ENCODE results near the gene TRMT11.

TRMT11 gene

DNA sequence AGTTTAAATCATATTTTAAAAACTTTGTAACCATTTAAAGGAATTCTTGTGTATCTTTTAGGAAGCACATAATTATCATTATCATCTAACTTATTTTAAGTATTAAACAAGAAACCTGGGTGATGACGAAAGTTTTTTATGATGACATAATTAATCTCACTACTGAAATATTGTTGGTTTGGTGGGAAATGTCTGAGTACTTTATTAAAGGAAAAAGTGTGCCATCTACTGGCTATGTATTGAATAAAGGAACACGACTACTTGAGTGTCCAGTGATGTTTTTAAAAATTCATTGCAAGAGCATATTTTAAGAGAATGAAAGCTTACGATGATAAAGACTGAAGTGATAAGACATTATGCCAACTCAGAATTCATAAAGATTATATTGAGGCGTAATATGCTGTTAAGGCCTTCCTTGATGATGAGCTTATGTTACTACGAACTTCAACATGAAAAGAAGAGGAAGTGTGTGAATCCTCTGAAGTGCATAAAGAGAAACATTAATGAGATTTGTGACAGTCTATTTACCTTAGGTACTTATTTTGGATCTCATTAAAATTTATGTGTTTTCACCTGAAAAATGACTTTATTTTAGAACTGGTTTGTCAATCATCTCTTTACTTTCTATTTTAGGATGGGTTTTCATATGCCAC, 12.0 kb upstream of the TRMT11 start:
- no peak overlapping the region for H3K4me3 ChIP-seq (ENCODE audit: low read depth, low read length)
- no peak overlapping the region for H2AFZ ChIP-seq (ENCODE audit: low read length, unreplicated experiment)
- 0 out of 2 replicates have a peak, but pooled peaks cover 2% of the 10 kb centered on the region for H3K36me3 ChIP-seq (ENCODE audit: insufficient read depth, low read length)
- H3K27me3 ChIP-seq (ENCODE audit: insufficient read depth, low read length): no peaks in the 10 kb centered on the region
- no peak overlapping the region for H3K27ac ChIP-seq (ENCODE audit: low read depth, low read length)
- H3K79me2 ChIP-seq (ENCODE audit: control insufficient read depth, insufficient read depth, low read length, unreplicated experiment): no peaks in the 10 kb centered on the region
- no peaks in the 10 kb centered on the region for H3K4me1 ChIP-seq (ENCODE audit: control insufficient read depth, insufficient read depth, low read length, unreplicated experiment)

DNA sequence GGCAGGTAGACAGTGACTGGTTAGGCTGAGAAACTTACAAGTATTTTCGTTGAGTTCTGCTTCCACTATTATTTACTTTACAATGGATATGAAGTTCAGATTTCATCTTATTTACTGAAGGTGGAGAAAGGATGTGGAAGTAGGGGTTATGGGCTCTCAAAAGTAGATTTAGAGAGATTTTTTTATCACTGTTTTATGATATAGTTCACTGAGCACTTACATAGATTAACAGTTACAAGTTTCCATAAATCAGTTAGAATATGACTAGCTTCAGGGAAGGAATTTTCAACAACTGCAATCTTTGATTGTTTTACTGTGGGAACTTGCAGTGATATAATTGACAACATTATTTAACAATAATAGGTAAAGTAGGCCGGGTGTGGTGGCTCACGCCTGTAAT, 7.2 kb upstream of the TRMT11 start:
- Histone ChIP-seq H3K4me3 (ENCODE audit: low read depth, low read length) (no peak overlapping the region), H3K36me3 (ENCODE audit: insufficient read depth, low read length) (0 out of 2 replicates have a peak, but pooled peaks cover 2% of the 10 kb centered on the region), H2AFZ (ENCODE audit: low read length, unreplicated experiment) (no peak overlapping the region), H3K27ac (ENCODE audit: low read depth, low read length) (no peak overlapping the region), H3K4me1 (ENCODE audit: control insufficient read depth, insufficient read depth, low read length, unreplicated experiment) (peaks cover 22% of the 10 kb centered on the region), H3K27me3 (ENCODE audit: insufficient read depth, low read length) (no peaks in the 10 kb centered on the region), H3K79me2 (ENCODE audit: control insufficient read depth, insufficient read depth, low read length, unreplicated experiment) (no peaks in the 10 kb centered on the region)

DNA sequence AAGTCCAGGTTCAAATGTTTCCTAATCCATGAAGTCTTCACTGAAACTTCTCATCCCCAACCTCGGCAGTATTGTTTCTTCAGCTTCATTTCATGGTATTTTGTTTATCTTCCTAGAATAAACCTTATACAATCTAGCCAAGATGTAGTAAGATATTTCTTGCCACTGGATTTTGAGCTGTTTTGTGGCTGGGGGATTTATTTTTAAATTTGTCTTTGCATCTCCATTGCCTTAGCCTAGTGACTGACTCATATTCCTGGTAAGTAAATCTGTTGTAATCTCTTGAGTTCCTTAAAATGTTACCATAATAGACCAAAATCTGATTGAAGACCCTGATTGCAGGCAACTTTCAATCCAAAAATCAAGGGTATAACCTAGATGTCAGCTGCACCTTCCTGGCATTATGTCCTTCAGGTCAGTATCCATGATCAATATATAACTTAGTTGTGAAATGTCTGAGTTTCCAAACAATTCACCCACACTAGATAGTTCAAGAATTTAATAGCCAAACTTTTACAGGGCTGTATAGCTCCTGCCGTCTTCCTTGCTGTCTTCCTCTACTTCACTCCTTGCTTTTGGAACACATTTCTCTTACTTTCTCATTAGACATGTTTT, 4.7 kb upstream of the TRMT11 start:
- no peak overlapping the region for H3K27ac ChIP-seq (ENCODE audit: low read depth, low read length)
- H3K79me2 ChIP-seq (ENCODE audit: control insufficient read depth, insufficient read depth, low read length, unreplicated experiment): peaks cover 8% of the 10 kb centered on the region
- no peak overlapping the region for H2AFZ ChIP-seq (ENCODE audit: low read length, unreplicated experiment)
- H3K27me3 ChIP-seq (ENCODE audit: insufficient read depth, low read length): no peaks in the 10 kb centered on the region
- peaks cover 32% of the 10 kb centered on the region for H3K4me1 ChIP-seq (ENCODE audit: control insufficient read depth, insufficient read depth, low read length, unreplicated experiment)
- H3K36me3 ChIP-seq (ENCODE audit: insufficient read depth, low read length): no peaks in the 10 kb centered on the region
- no peak overlapping the region for H3K4me3 ChIP-seq (ENCODE audit: low read depth, low read length)

DNA sequence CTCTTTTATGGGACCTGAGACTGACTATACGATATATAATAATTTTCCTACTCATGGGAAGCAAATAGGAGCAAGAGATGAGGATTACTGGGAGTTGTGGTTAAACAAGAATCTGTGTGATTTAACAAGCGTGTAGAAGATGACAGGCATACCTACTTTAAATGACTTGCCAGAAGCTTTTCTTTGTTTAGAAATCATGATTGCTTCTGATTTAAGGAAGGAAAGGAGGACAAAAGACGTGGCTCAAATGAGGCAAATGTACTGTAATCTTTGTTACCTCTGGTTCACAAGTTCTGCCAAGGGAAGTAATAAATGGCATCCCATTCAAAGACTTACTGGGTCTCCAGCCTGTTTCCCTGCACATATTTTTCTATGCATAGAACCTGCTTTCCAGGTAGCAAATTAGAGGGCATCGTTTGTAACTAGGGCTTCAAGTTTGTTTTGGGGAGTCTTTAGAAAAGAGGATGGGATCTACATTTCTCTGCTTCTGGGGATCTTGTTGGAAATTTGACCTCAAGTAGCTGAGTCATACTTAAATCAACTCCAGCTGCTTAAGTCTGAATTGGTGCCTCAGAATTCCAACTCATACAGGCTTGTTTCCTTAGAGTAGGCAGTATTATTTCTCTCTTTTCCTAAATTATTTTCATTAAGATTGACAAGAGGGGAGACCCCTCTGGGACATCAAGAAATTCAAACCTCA, 2.9 kb upstream of the TRMT11 start:
- no peak overlapping the region for H3K4me3 ChIP-seq (ENCODE audit: low read depth, low read length)
- H3K27me3 ChIP-seq (ENCODE audit: insufficient read depth, low read length): no peaks in the 10 kb centered on the region
- H3K4me1 ChIP-seq (ENCODE audit: control insufficient read depth, insufficient read depth, low read length, unreplicated experiment): peaks cover 32% of the 10 kb centered on the region
- peak overlapping the region; percentile 50 for H3K27ac ChIP-seq (ENCODE audit: low read depth, low read length)
- H3K79me2 ChIP-seq (ENCODE audit: control insufficient read depth, insufficient read depth, low read length, unreplicated experiment): peaks cover 24% of the 10 kb centered on the region
- H3K36me3 ChIP-seq (ENCODE audit: insufficient read depth, low read length): no peaks in the 10 kb centered on the region
- H2AFZ ChIP-seq (ENCODE audit: low read length, unreplicated experiment): peak overlapping the region; percentile 59

DNA sequence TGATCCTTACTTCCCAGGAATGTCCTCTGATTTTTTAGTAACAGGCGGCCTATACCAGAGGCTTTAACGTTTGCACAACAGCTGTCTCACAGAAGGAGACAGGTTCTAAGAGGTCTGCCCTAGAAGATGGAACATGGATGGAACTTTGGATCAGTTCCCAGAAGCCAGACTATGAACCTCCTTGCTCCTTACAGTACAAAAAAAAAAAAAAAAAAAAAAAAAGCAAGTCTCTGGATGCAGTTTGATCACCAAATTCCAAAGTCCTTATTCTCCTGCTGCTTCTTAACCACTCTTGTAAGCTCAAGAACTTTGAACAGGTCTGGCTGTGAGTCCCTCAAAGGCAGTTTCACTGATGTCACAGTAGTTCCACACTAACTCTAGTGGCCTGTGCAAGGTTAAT, 2.0 kb upstream of the TRMT11 start:
- H3K27me3 ChIP-seq (ENCODE audit: insufficient read depth, low read length): no peaks in the 10 kb centered on the region
- H3K4me3 ChIP-seq (ENCODE audit: low read depth, low read length): no peak overlapping the region
- H3K36me3 ChIP-seq (ENCODE audit: insufficient read depth, low read length): no peaks in the 10 kb centered on the region
- peaks cover 34% of the 10 kb centered on the region for H3K4me1 ChIP-seq (ENCODE audit: control insufficient read depth, insufficient read depth, low read length, unreplicated experiment)
- H2AFZ ChIP-seq (ENCODE audit: low read length, unreplicated experiment): no peak overlapping the region
- peaks cover 29% of the 10 kb centered on the region for H3K79me2 ChIP-seq (ENCODE audit: control insufficient read depth, insufficient read depth, low read length, unreplicated experiment)
- H3K27ac ChIP-seq (ENCODE audit: low read depth, low read length): 0 out of 2 replicates have a peak overlapping the region, but pooled peaks have one; percentile 50

DNA sequence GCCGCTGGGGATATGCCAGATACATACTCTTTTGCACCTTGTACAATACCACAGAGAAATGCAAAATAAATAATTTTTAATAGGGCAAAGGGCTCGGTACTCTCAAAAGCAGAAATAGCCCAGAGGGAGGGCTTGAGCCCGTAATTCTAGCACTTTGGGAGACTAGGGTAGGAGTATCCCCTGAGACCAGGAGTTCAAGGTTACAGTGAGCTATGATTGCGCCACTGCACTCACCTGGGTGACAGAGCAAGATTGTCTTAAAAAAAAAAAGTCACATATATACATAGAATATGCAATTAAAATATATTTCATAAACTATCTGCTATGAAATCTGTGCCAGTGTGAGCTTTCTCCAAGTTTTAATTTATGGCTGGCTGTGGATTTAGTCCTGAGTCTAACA, 818 bp upstream of the TRMT11 start:
- Histone ChIP-seq H3K27ac (ENCODE audit: low read depth, low read length) (no peak overlapping the region), H3K36me3 (ENCODE audit: insufficient read depth, low read length) (no peaks in the 10 kb centered on the region), H2AFZ (ENCODE audit: low read length, unreplicated experiment) (peak overlapping the region; percentile 96), H3K4me3 (ENCODE audit: low read depth, low read length) (peak overlapping the region; percentile 91), H3K4me1 (ENCODE audit: control insufficient read depth, insufficient read depth, low read length, unreplicated experiment) (peaks cover 34% of the 10 kb centered on the region), H3K79me2 (ENCODE audit: control insufficient read depth, insufficient read depth, low read length, unreplicated experiment) (peaks cover 41% of the 10 kb centered on the region), H3K27me3 (ENCODE audit: insufficient read depth, low read length) (no peaks in the 10 kb centered on the region)

DNA sequence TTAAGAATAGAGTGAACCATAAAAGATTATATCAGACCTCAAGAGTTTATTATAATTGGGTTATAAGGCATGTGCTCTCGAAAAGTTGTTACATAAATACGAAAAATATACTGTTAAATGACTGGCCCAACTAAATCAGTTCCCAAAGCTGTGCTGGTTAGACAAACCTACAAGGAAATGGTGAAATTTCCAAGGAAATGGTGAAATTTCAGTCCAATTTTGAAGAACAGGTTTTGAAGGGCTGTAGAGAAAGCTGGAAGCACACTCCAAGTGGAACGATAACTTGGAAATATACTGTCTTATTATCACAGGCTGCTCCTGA, 400 bp upstream of the TRMT11 start:
- peaks cover 30% of the 10 kb centered on the region for H3K4me1 ChIP-seq (ENCODE audit: control insufficient read depth, insufficient read depth, low read length, unreplicated experiment)
- H2AFZ ChIP-seq (ENCODE audit: low read length, unreplicated experiment): peak overlapping the region; percentile 96
- H3K4me3 ChIP-seq (ENCODE audit: low read depth, low read length): peak overlapping the region; percentile 91
- no peaks in the 10 kb centered on the region for H3K36me3 ChIP-seq (ENCODE audit: insufficient read depth, low read length)
- H3K27me3 ChIP-seq (ENCODE audit: insufficient read depth, low read length): no peaks in the 10 kb centered on the region
- peaks cover 44% of the 10 kb centered on the region for H3K79me2 ChIP-seq (ENCODE audit: control insufficient read depth, insufficient read depth, low read length, unreplicated experiment)
- H3K27ac ChIP-seq (ENCODE audit: low read depth, low read length): peak overlapping the region; percentile 25; the same call in 1 of the 2 replicates

DNA sequence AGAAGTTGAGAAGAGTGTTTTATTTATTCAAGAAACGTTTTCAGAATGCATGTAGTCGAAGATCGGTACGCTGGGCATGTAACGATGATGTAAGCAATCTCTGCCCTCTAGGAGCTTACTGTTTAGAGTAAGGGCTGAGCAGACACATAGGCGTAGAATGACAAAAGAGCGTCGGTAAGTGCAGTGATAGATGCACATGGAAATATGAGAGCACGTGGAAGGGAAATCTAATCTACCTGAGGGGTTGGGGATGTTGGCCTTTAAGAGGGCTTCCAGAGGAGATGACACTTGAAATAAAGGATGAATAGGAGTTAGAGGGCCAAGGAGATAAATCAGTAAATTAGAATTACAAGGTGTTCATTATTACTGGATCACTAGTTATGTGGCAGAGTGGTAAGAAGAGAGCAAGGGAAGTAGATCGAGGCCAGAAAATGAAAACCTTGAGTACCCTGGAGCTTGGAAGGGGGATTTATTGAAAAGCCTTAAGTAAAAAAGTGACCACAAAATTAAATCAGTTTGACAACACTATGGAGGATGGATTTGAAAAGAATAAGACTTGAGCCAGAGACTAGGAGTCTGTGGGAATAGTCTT, 782 bp downstream of the TRMT11 start:
- H3K4me3 ChIP-seq (ENCODE audit: low read depth, low read length): peak overlapping the region; percentile 91
- H3K36me3 ChIP-seq (ENCODE audit: insufficient read depth, low read length): no peaks in the 10 kb centered on the region
- H3K4me1 ChIP-seq (ENCODE audit: control insufficient read depth, insufficient read depth, low read length, unreplicated experiment): peaks cover 30% of the 10 kb centered on the region
- H3K79me2 ChIP-seq (ENCODE audit: control insufficient read depth, insufficient read depth, low read length, unreplicated experiment): peaks cover 44% of the 10 kb centered on the region
- peak overlapping the region; percentile 96 for H2AFZ ChIP-seq (ENCODE audit: low read length, unreplicated experiment)
- H3K27me3 ChIP-seq (ENCODE audit: insufficient read depth, low read length): no peaks in the 10 kb centered on the region
- peak overlapping the region; percentile 11; the same call in 1 of the 2 replicates for H3K27ac ChIP-seq (ENCODE audit: low read depth, low read length)

DNA sequence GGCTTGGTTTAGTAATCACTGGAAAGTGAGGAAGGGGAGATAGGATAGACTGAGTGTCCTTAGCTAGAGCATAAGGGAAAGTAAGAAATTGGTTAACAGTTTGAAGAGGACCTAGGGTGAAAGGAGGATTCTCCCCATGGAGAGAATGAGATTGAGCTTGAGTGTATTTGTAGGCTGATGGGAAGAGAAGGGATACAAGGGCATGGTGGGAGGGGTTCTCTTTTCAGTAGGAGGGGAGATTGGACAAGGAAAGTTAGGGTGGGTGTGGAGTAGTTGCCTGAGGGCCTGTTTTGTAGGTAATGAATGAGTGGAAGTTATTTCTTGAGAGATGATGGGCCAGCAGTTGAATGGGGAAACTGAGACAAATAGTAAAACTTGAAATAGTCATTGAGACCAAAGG, 1.9 kb downstream of the TRMT11 start:
- H3K79me2 ChIP-seq (ENCODE audit: control insufficient read depth, insufficient read depth, low read length, unreplicated experiment): peaks cover 44% of the 10 kb centered on the region
- no peak overlapping the region; the same call in 1 of the 2 replicates for H3K4me3 ChIP-seq (ENCODE audit: low read depth, low read length)
- peaks cover 26% of the 10 kb centered on the region for H3K4me1 ChIP-seq (ENCODE audit: control insufficient read depth, insufficient read depth, low read length, unreplicated experiment)

DNA sequence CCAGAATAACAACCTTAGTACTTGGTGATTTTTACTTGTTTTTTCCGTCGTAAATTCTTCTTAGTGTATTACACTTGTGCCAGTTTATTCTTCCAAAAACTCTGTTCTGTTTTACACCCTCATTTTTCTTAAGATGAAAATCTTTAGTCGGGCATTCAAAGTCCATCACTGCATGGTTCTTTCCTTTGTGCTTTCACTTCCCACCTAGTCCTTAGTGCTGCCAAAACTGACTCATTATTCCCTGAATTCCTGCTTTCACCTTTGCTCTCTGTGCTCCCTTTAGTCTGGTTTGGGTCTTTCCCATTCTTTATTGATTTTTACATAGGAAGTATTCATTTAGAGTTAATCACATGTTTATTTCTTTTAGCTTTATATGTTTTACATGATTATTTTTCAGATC, 3.3 kb downstream of the TRMT11 start:
- Histone ChIP-seq H3K4me3 (ENCODE audit: low read depth, low read length) (peak overlapping the region; percentile 9; the same call in 1 of the 2 replicates), H3K4me1 (ENCODE audit: control insufficient read depth, insufficient read depth, low read length, unreplicated experiment) (peaks cover 14% of the 10 kb centered on the region), H3K79me2 (ENCODE audit: control insufficient read depth, insufficient read depth, low read length, unreplicated experiment) (peaks cover 44% of the 10 kb centered on the region), H3K36me3 (ENCODE audit: insufficient read depth, low read length) (no peaks in the 10 kb centered on the region), H3K27ac (ENCODE audit: low read depth, low read length) (no peak overlapping the region), H3K27me3 (ENCODE audit: insufficient read depth, low read length) (no peaks in the 10 kb centered on the region), H2AFZ (ENCODE audit: low read length, unreplicated experiment) (no peak overlapping the region)

More for the DNA sequence above, 1.9 kb downstream of the TRMT11 start:
- Histone ChIP-seq H2AFZ (ENCODE audit: low read length, unreplicated experiment) (no peak overlapping the region), H3K36me3 (ENCODE audit: insufficient read depth, low read length) (no peaks in the 10 kb centered on the region), H3K27ac (ENCODE audit: low read depth, low read length) (no peak overlapping the region), H3K27me3 (ENCODE audit: insufficient read depth, low read length) (no peaks in the 10 kb centered on the region)

All from ACC112 (cell line).